ENCODE data around the gene DCLK1.

DCLK1 gene

GRCh38 chr13:35791184-35791851, 339.9 kb downstream of the DCLK1 start:
- Mint-ChIP-seq H3K4me1 (no peaks in the 10 kb centered on the region), H3K27ac (no peak overlapping the region), H3K4me3 (no peak overlapping the region), H3K27me3 (peaks cover 5% of the 10 kb centered on the region), H3K9me3 (no peaks in the 10 kb centered on the region), H3K36me3 (ENCODE audit: low read depth) (no peaks in the 10 kb centered on the region)
- ATAC-seq: no peak
- no peak for DNase-seq

- Mint-ChIP-seq H3K9me3 (no peaks in the 10 kb centered on the region), H3K27ac (no peak overlapping the region), H3K4me3 (no peak overlapping the region), H3K36me3 (ENCODE audit: low read depth) (no peaks in the 10 kb centered on the region), H3K4me1 (no peaks in the 10 kb centered on the region), H3K27me3 (peaks cover 5% of the 10 kb centered on the region)
- ATAC-seq (no peak), DNase-seq (no peak)
These were observed 341.6 kb downstream of the DCLK1 start for GRCh38 chr13:35789335-35790165.

GRCh38 chr13:35787937-35788336, 343.2 kb downstream of the DCLK1 start:
- DNase-seq (no peak), ATAC-seq (no peak)
- no peak overlapping the region for H3K4me3 Mint-ChIP-seq
- peaks cover 5% of the 10 kb centered on the region for H3K27me3 Mint-ChIP-seq
- H3K27ac Mint-ChIP-seq: no peak overlapping the region
- H3K36me3 Mint-ChIP-seq (ENCODE audit: low read depth): no peaks in the 10 kb centered on the region
- no peaks in the 10 kb centered on the region for H3K4me1 Mint-ChIP-seq
- H3K9me3 Mint-ChIP-seq: no peaks in the 10 kb centered on the region

GRCh38 chr13:35785576-35786303, 345.4 kb downstream of the DCLK1 start:
- DNase-seq: no peak
- Mint-ChIP-seq H3K9me3 (no peaks in the 10 kb centered on the region), H3K27ac (no peak overlapping the region), H3K4me3 (no peak overlapping the region), H3K27me3 (peaks cover 5% of the 10 kb centered on the region), H3K4me1 (no peaks in the 10 kb centered on the region), H3K36me3 (ENCODE audit: low read depth) (no peaks in the 10 kb centered on the region)
- ATAC-seq: no peak

GRCh38 chr13:35784286-35784951, 346.8 kb downstream of the DCLK1 start:
- Mint-ChIP-seq H3K4me3 (no peak overlapping the region), H3K9me3 (no peaks in the 10 kb centered on the region), H3K4me1 (no peaks in the 10 kb centered on the region), H3K27ac (no peak overlapping the region), H3K36me3 (ENCODE audit: low read depth) (no peaks in the 10 kb centered on the region), H3K27me3 (peaks cover 5% of the 10 kb centered on the region)
- no peak for DNase-seq
- ATAC-seq: no peak

GRCh38 chr13:35782793-35783192, 348.4 kb downstream of the DCLK1 start:
- Mint-ChIP-seq H3K36me3 (ENCODE audit: low read depth) (no peaks in the 10 kb centered on the region), H3K9me3 (no peaks in the 10 kb centered on the region), H3K4me3 (no peak overlapping the region), H3K4me1 (no peaks in the 10 kb centered on the region), H3K27me3 (no peaks in the 10 kb centered on the region), H3K27ac (no peak overlapping the region)
- ATAC-seq (no peak), DNase-seq (no peak)

- no peaks in the 10 kb centered on the region for H3K9me3 Mint-ChIP-seq
- no peaks in the 10 kb centered on the region for H3K36me3 Mint-ChIP-seq (ENCODE audit: low read depth)
- no peak overlapping the region for H3K27ac Mint-ChIP-seq
- H3K27me3 Mint-ChIP-seq: no peaks in the 10 kb centered on the region
- no peak overlapping the region for H3K4me3 Mint-ChIP-seq
- ATAC-seq (no peak), DNase-seq (no peak)
- H3K4me1 Mint-ChIP-seq: no peaks in the 10 kb centered on the region
These were observed 349.9 kb downstream of the DCLK1 start for GRCh38 chr13:35781036-35782000.

- H3K4me1 Mint-ChIP-seq: no peaks in the 10 kb centered on the region
- H3K27ac Mint-ChIP-seq: no peak overlapping the region
- H3K9me3 Mint-ChIP-seq: no peaks in the 10 kb centered on the region
- DNase-seq: no peak
- no peak overlapping the region for H3K4me3 Mint-ChIP-seq
- H3K27me3 Mint-ChIP-seq: no peaks in the 10 kb centered on the region
- no peak for ATAC-seq
- H3K36me3 Mint-ChIP-seq (ENCODE audit: low read depth): no peaks in the 10 kb centered on the region
These were observed 350.6 kb downstream of the DCLK1 start for GRCh38 chr13:35780613-35781012.

GRCh38 chr13:35771898-35772297, 359.3 kb downstream of the DCLK1 start:
- Mint-ChIP-seq H3K4me1 (no peaks in the 10 kb centered on the region), H3K36me3 (ENCODE audit: low read depth) (no peaks in the 10 kb centered on the region), H3K4me3 (no peak overlapping the region), H3K27ac (no peak overlapping the region), H3K9me3 (no peaks in the 10 kb centered on the region), H3K27me3 (no peaks in the 10 kb centered on the region)
- ATAC-seq (no peak), DNase-seq (no peak)

GRCh38 chr13:35770756-35771297, 360.4 kb downstream of the DCLK1 start:
- DNase-seq: no peak
- Mint-ChIP-seq H3K36me3 (ENCODE audit: low read depth) (no peaks in the 10 kb centered on the region), H3K27me3 (no peaks in the 10 kb centered on the region), H3K27ac (no peak overlapping the region), H3K4me3 (no peak overlapping the region), H3K4me1 (no peaks in the 10 kb centered on the region), H3K9me3 (no peaks in the 10 kb centered on the region)
- no peak for ATAC-seq

- H3K36me3 Mint-ChIP-seq (ENCODE audit: low read depth): no peaks in the 10 kb centered on the region
- no peak overlapping the region for H3K27ac Mint-ChIP-seq
- ATAC-seq (no peak), DNase-seq (no peak)
- no peak overlapping the region for H3K4me3 Mint-ChIP-seq
- H3K4me1 Mint-ChIP-seq: no peaks in the 10 kb centered on the region
- H3K27me3 Mint-ChIP-seq: no peaks in the 10 kb centered on the region
- H3K9me3 Mint-ChIP-seq: no peaks in the 10 kb centered on the region
These were observed 361.4 kb downstream of the DCLK1 start for GRCh38 chr13:35769812-35770211.

- H3K9me3 Mint-ChIP-seq: no peaks in the 10 kb centered on the region
- H3K27me3 Mint-ChIP-seq: no peaks in the 10 kb centered on the region
- no peak overlapping the region for H3K27ac Mint-ChIP-seq
- H3K4me3 Mint-ChIP-seq: no peak overlapping the region
- H3K36me3 Mint-ChIP-seq (ENCODE audit: low read depth): no peaks in the 10 kb centered on the region
- DNase-seq (no peak), ATAC-seq (no peak)
- H3K4me1 Mint-ChIP-seq: no peaks in the 10 kb centered on the region
These were observed 362.6 kb downstream of the DCLK1 start for GRCh38 chr13:35768551-35768950.

- H3K4me3 Mint-ChIP-seq: no peak overlapping the region
- H3K9me3 Mint-ChIP-seq: no peaks in the 10 kb centered on the region
- no peaks in the 10 kb centered on the region for H3K4me1 Mint-ChIP-seq
- H3K27ac Mint-ChIP-seq: no peak overlapping the region
- no peaks in the 10 kb centered on the region for H3K36me3 Mint-ChIP-seq (ENCODE audit: low read depth)
- ATAC-seq (no peak), DNase-seq (no peak)
- H3K27me3 Mint-ChIP-seq: no peaks in the 10 kb centered on the region
These were observed 363.1 kb downstream of the DCLK1 start for GRCh38 chr13:35768073-35768472.
